Loucy (cell line): ENCODE data around the gene IFNGR1.

Source experiments
- H2AFZ ChIP-seq: fragments of 200-600 bp; sonication (generic); 2 replicates; pipeline ENCODE4 v1.6.0; 2016; ENCODE audit warnings: antibody characterized with exemption, mild to moderate bottlenecking, low read length, moderate library complexity
- H3F3A ChIP-seq: fragments of 200-600 bp; 2 replicates; pipeline ENCODE4 v1.6.0; 2016; ENCODE audit warnings: antibody characterized with exemption, low read depth, mild to moderate bottlenecking
- H3K27me3 ChIP-seq: fragments of 200-600 bp; sonication (generic); 2 replicates; pipeline ENCODE4 v1.6.1; 2014; ENCODE audit warnings: low read length, mild to moderate bottlenecking; ENCODE audit not compliant: insufficient read depth, poor library complexity, severe bottlenecking
- H3K36me3 ChIP-seq: fragments of 200-600 bp; sonication (generic); 2 replicates; pipeline ENCODE4 v1.6.1; 2016; ENCODE audit warnings: low read length; ENCODE audit not compliant: insufficient read depth
- H3K4me1 ChIP-seq: fragments of 200-600 bp; sonication (generic); 2 replicates; pipeline ENCODE4 v1.5.1; 2014; ENCODE audit warnings: low read length, mild to moderate bottlenecking; ENCODE audit not compliant: insufficient read depth, poor library complexity, severe bottlenecking
- H3K4me2 ChIP-seq: fragments of 200-600 bp; sonication (generic); 2 replicates; pipeline ENCODE4 v1.6.0; 2014; ENCODE audit warnings: antibody characterized with exemption, low read length, low read depth, mild to moderate bottlenecking; ENCODE audit not compliant: poor library complexity, severe bottlenecking
- H3K4me3 ChIP-seq: fragments of 200-600 bp; sonication (generic); 2 replicates; pipeline ENCODE4 v1.5.1; 2014; ENCODE audit warnings: low read length, mild to moderate bottlenecking, mixed read lengths; ENCODE audit not compliant: poor library complexity, severe bottlenecking
- H3K79me2 ChIP-seq: fragments of 200-600 bp; sonication (generic); 2 replicates; pipeline ENCODE4 v1.6.1; 2014; ENCODE audit warnings: low read length; ENCODE audit not compliant: insufficient read depth
- H3K9ac ChIP-seq: fragments of 200-600 bp; sonication (generic); 2 replicates; pipeline ENCODE4 v1.6.0; 2014; ENCODE audit warnings: mild to moderate bottlenecking, low read depth, low read length, moderate library complexity; ENCODE audit not compliant: poor library complexity, severe bottlenecking
- H3K9me2 ChIP-seq: fragments of 200-600 bp; sonication (generic); replicated peaks from 2 replicates; pipeline ENCODE4 v1.6.1; 2016; ENCODE audit warnings: low read depth, low read length, mixed read lengths
- H3K9me3 ChIP-seq: fragments of 200-600 bp; sonication (generic); 2 replicates; pipeline ENCODE4 v1.6.1; 2014; ENCODE audit warnings: mild to moderate bottlenecking, antibody characterized with exemption, low read length, low read depth; ENCODE audit not compliant: insufficient read depth
- H4K20me1 ChIP-seq: fragments of 200-600 bp; sonication (generic); 2 replicates; pipeline ENCODE4 v1.6.0; 2014; ENCODE audit warnings: antibody characterized with exemption, low read length, mild to moderate bottlenecking; ENCODE audit not compliant: insufficient read depth, poor library complexity, severe bottlenecking
- CTCF ChIP-seq: fragments of 200-600 bp; sonication (generic); conservative IDR thresholded peaks from 2 replicates; pipeline ENCODE4 v1.5.1; 2014; ENCODE audit warnings: mild to moderate bottlenecking, antibody characterized with exemption, low read length
- EZH2phosphoT487 ChIP-seq: fragments of 200-600 bp; IDR thresholded peaks from 2 replicates; pipeline ENCODE4 v1.6.1; 2018; ENCODE audit warnings: antibody characterized with exemption, mild to moderate bottlenecking, moderate library complexity, borderline replicate concordance

IFNGR1 gene

GRCh38 chr6:137193256-137194070 is 25.7 kb downstream of the IFNGR1 start:
- Histone ChIP-seq H3K4me1 (peaks cover 4% of the 10 kb centered on the region), H4K20me1 (no peaks in the 10 kb centered on the region), H3K9me2 (no peaks in the 10 kb centered on the region), H2AFZ (no peak overlapping the region), H3K4me2 (no peak overlapping the region), H3K4me3 (no peak overlapping the region), H3F3A (no peaks in the 10 kb centered on the region), H3K9me3 (peaks cover 12% of the 10 kb centered on the region; the same call in 1 of the 2 replicates), H3K27me3 (no peaks in the 10 kb centered on the region), H3K9ac (no peak overlapping the region), H3K36me3 (peaks cover 7% of the 10 kb centered on the region; the same call in 1 of the 2 replicates), H3K79me2 (no peaks in the 10 kb centered on the region)
- no peak for TF ChIP-seq CTCF
- no peak for TF ChIP-seq EZH2phosphoT487

GRCh38 chr6:137192821-137193220 is 26.4 kb downstream of the IFNGR1 start:
- Histone ChIP-seq H2AFZ (no peak overlapping the region), H3K9me2 (no peaks in the 10 kb centered on the region), H3K4me3 (no peak overlapping the region), H3K9ac (no peak overlapping the region), H3K79me2 (no peaks in the 10 kb centered on the region), H4K20me1 (no peaks in the 10 kb centered on the region), H3F3A (no peaks in the 10 kb centered on the region), H3K36me3 (peaks cover under 1% of the 10 kb centered on the region; the same call in 1 of the 2 replicates), H3K4me2 (no peak overlapping the region), H3K4me1 (peaks cover 4% of the 10 kb centered on the region), H3K9me3 (peaks cover 17% of the 10 kb centered on the region; the same call in 1 of the 2 replicates), H3K27me3 (no peaks in the 10 kb centered on the region)
- TF ChIP-seq CTCF (no peak), EZH2phosphoT487 (no peak)

- H3K27me3 ChIP-seq = no peaks in the 10 kb centered on the region
- no peaks in the 10 kb centered on the region for H4K20me1 ChIP-seq
- TF ChIP-seq CTCF (no peak), EZH2phosphoT487 (no peak)
- no peak overlapping the region for H3K4me2 ChIP-seq
- H3K36me3 ChIP-seq = no peaks in the 10 kb centered on the region
- no peaks in the 10 kb centered on the region for H3K9me2 ChIP-seq
- H3K9me3 ChIP-seq = peaks cover 17% of the 10 kb centered on the region; the same call in 1 of the 2 replicates
- H3K4me3 ChIP-seq = no peak overlapping the region
- no peak overlapping the region for H3K9ac ChIP-seq
- peaks cover 4% of the 10 kb centered on the region for H3K4me1 ChIP-seq
- H3K79me2 ChIP-seq = no peaks in the 10 kb centered on the region
- no peak overlapping the region for H2AFZ ChIP-seq
- H3F3A ChIP-seq = no peaks in the 10 kb centered on the region
Observed at GRCh38 chr6:137191670-137192069, 27.5 kb downstream of the IFNGR1 start.
